Cerebellar cortex (tissue), 1 donor: ENCODE data around the gene MTG2.

Experiments
- DNase-seq: peaks from one replicate; pipeline ENCODE4 v3.0.0-alpha.2; 2015; ENCODE audit warnings: low spot score

Gene MTG2, protein sequence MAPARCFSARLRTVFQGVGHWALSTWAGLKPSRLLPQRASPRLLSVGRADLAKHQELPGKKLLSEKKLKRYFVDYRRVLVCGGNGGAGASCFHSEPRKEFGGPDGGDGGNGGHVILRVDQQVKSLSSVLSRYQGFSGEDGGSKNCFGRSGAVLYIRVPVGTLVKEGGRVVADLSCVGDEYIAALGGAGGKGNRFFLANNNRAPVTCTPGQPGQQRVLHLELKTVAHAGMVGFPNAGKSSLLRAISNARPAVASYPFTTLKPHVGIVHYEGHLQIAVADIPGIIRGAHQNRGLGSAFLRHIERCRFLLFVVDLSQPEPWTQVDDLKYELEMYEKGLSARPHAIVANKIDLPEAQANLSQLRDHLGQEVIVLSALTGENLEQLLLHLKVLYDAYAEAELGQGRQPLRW

DNA sequence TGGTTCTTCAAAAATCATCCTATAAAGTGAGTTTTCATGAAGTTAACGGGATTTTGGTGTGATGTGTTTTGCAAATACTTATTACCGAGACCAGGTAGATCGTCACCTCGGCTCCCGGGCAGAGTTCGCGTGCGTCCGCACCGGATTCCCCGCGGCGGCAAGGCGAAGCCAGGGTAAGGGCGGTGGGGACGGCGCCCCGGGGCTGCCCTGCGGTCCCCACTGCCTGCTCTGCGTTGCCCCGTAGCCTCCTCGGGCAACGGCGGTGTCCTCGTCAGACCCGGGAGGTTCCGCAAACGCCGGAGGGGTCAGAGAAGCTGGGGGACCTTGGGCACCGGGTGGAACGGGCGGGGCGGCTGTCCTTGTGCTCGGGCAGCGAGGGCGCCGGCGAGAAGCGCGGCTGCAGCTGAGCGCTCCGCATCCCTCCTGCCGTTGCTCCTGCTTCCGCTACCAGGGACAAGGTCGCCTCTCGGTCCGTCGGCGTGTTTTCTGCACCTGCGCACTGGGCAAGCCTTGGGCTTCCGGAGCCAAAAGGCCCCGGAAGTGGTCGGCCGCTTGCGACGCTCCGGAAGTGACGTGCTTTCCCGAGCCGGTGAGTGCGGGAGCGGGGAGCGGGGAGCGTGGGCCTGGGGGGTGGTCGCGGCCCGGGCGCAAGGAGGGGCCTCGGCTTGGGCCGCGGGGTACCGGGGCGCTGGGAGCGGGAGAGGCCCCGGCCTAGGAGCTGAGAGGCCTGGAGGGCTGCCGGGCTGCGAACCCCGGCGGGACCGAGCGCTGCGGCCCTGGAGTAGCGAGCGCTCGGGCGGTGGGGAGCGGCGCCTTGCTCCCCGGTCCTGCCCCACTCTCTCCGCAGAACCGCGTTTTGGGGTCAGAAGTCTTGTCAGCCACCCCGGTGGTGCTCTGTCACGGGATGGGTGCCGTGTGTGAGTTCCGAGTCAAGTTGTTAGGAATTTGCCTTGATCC is at the start of gene MTG2:
TSS of gene MTG2 (plus strand) at position 560 of the 957 bp plus-strand sequence. CDS start 10,393 bp downstream, outside the sequence.
- DNase-seq = peak; percentile 96

DNA sequence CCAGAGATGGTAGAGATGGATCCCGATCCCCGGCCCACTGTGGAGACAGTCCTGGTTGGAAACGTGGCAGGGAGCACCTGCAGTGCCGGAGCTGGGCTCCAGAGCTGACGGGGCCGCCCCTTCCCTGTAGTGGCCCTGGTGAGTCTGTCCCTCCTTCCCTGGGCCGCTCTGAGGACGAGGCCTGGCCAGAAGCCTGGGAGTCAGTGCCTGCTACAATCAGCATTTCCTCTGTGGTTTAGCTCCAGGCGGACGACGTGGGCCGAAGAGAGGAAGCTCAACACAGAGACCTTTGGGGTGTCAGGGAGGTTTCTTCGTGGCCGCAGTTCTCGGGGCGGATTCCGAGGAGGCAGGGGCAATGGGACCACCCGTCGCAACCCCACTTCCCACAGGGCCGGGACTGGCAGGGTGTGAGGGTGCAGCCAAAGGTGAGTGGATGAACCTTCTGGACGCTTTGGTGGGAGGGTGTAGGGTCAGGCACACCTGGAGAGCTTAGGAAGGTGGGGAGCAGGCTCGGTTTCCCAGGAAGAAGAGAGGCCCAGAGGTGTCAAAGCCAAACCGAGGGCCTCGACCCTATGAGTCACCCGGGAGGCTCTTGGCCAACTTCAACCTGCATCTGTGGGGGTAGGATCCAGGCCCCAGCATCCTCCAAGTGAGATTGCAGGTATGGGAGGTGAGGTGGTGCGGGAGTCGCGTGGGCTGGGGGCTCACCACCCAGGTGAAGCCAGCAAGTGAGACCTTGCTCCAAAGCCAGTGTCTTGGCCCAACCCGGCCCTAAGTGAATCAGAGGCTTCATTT is 49.6 kb upstream of the MTG2 start:
- no peak for DNase-seq

DNA sequence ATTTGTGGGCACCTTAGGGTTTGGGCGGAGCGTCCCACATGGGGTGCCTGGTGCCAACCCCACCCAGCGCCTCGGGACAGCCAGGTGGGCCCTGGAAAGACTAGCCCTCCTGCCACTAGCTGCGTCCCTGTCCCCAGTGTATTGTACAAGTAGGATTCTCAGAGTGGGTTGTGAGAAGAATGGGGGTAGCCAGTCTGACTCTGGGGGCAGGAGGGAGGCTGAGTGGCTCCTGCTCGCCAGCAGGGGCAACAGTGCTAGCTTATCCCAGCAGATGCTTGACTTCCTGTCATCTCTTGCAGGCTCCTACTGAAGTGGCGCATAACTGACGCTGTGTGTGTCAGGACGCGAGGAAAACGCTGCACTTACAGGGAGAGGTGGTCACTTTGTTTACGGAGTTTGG is 49.0 kb upstream of the MTG2 start:
- DNase-seq = no peak

DNA sequence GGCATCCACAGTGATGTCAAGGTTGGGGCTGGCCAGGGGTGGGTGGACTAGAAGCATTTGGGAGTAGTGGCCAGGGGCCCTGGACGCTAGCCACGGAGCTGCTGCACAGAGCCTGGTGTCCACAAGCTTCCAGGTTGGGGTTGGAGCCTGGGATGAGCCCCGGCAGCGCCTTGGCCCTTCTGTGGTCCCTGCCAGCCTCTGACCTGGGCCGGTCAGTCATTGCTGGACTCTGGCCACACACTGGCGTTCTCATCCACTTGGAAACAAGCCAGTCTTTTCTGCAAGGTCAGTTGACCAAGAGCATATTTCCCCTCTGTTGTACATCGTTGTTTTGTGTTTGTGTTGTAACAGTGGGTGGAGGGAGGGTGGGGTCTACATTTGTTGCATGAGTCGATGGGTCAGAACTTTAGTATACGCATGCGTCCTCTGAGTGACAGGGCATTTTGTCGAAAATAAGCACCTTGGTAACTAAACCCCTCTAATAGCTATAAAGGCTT is 48.0 kb upstream of the MTG2 start:
- DNase-seq = no peak

DNA sequence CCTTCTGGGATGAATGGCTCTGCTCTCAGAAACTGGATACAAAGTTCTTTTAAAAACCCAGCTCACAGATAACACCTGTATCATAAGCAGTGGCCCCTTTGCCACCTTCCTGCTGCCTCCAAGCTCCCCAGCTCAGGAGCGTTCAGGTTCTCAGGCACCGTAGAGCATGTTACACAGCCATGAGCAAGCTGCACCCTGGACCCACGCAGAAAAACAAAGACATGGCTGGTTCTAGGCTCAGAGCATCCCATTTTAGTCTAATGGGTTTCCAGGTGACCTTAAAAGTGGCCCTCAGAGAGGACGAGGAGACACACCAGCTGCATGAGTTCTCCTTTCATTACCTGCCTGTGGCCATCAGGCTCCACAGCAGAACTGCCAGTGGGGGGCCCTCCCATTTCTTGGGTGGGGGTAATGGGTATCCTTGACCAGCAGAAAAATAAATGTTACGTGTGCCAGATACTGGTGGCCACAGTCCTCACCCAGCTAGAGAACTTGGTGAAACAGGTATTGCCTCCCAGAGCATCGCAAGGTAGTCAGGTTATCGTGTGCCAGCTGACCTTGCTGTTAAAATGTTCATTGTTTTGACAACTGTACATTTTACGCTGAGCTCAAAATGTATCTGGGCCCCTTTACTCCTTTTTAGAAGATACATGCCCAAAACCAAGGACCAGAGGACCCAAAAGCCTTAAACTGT is 47.1 kb upstream of the MTG2 start:
- DNase-seq = no peak

DNA sequence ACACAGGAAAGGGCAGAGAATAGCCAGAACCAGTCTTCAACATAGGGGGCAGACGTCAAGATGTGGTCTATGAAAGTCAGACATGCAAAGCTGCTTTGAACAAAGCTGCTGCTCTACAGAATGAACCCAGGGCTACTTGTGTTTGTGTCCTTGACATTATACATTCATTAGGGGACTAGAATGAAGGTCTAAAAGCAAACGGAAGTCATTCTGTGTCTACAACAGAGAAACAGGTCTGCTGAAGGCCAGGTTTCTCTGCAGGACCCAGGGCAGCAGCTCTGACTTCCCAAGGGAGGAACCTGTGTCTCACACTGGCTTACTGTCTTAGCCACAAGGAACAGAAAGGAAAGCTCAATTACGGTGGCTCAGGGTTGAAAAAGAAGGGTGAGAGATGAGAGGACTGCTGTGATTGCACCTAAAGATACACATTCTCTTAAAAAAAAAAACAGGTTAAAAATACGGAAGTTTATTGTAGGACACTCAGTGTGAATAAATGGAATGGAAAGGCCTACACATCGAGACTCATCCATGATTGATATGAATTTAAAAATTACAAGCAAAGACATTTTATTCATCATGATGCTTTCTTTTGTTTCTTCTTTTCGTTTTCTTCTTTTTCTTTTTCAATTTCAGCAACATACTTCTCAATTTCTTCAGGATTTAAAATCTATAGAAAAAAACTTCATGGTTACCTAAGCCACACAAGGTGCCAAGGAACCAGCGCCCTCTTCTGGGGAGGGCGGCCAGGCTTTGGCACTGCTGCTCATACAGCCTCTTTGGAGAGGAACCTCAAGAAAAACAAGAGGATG is 46.3 kb upstream of the MTG2 start:
- peak; percentile 81 for DNase-seq

DNA sequence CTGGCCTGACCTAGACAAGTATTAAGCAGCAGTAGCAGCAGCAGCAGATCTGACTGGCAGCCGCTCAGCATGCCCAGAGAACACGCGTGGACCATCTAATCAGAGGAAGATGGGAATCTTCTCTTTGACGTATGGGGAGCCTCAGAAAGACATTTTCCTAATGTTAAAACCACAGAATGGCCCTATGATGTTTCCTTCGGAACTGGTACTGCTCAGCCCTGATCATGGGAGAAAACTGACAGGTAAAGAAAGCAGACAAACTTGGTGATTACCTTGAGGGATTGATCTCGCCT is 45.8 kb upstream of the MTG2 start:
- DNase-seq = no peak

DNA sequence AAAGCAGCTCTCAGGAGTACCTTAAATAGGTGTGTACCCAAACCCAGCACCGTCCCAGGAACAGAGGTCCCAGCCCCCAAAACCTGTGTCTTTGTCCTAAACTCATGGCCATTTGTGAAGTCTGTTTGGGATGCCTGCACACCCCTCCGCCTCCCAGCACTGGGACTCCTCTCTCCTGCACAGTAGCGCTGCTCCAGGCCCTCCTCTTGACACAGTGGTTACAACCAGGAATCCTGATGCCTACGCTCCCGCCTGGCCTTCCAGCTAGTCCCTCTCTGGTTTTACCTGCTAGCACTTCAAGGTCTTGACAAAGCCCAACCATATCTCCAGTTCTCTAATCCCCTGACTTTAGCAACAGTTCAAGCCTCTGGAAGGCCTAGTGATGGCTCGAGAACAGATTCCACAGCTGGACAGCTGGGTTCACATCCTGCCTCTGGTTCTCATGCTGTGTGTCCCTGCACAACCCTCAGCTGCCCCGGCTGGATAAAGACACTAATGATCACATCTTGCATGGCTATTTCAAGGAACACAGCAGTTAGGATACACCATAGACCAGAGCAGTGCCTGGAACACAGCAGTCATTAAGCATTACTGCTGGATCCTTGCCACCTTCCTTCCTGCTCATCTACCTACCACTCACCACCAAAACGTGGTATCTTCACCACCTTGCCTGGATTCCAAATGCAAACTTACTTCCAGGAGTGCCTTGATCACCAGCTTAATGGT is 45.2 kb upstream of the MTG2 start:
- DNase-seq = no peak

DNA sequence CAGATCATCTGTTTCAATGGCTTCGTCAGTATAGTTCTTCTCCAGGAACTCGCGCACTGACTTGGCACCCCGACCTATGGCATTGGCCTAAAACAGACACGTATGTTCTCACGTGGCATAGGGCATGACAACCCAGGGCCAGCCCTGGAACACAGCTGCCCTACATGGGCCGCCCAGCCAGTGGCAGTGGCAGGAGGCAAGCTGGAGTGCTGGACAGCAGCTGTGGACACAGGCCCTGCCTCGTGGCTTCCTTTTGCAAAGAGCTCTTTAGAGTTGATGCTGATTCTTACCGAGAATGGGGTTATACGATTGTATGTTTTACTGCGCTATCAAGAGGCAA is 44.7 kb upstream of the MTG2 start:
- no peak for DNase-seq

DNA sequence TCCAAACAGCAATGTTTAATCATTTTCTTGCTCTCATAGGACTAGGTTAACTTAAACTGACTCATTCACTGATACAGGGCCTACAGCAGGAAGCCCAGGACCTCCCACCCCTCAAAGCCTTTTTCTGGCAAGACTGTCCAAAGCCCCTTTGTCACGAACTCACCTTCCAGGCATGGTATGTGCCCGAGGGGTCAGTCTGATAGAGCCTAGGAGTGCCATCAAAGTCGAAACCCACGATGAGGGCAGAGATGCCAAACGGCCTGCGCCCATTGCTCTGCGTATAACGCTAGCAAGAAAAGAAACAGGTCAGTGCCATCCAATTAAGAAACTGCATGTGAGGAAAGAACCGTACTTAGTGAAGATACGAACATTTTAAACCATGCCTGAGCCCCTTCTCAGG is 43.9 kb upstream of the MTG2 start:
- no peak for DNase-seq

DNA sequence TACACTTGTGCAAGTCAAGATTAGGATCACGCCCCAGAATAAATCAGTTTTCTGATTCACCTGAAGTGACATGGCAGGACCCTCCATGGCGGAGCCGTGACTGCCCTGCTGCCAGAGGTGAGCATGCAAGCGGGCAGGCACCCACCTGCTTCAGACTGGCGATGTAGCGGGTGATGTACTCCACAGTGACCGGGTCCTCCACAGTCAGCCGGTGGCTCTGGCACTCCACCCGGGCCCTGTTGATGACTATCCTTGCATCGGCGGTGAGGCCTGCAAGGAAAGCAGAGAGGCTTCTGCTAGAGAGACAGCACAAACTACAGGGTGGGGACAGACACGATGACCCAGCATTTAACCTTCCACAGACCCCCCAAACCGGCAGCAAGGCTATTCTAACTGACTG is 43.2 kb upstream of the MTG2 start:
- no peak for DNase-seq

DNA sequence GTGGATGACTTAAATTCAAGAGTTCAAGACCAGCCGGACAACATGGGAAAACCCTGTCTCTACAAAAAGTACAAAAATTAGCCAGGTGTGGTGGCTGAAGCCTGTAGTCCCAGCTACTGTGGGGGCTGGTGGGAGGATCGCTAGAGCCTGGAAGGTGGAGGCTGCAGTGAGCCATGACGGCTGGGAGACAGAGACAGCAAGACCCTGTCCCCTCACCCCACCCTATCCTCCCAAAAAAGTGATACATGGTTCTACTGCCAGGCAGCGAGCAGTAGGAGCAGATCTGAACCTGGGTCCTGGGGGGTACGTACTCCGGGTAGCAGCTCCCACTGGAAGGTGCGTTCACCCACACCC is 41.8 kb upstream of the MTG2 start:
- DNase-seq = no peak

DNA sequence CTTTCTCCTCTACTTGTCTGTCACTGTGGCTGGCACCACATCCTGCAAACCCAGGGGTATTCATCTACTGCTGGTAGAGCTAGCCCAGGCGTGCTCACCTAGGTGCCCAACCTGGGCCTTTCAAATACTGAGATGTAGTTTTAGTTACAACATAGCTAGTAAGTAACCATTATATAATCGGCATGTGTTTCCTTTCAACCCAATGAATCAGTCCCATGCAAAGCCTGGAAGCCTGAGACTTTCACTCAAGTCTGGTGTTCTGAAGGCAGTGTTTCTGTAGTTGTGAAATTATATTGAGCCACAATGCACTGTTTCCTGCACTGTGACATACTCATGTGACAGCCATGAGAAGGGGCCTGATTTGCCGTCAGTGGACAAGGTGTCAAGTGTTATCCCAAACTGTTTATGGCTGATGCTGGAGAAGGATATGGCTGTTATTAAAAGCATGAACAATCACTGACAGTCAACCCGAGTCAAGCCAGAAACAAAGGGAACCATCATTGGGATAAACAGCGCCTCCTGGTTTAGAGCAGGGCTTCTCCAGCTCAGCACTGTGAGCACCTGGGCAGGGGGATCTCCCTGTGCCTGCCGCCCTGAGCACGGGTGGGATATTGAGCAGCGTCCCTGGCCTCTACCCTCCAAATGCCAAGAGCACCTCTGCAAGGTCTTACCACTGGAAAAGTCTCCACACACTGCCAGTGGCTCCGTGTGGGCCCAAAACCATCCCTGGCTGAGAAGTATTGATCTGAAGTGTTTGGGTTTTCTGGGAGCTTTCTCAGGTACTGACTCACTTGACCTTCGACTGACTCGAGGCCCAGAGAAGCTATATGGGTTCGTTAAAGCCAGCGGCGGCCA is 41.2 kb upstream of the MTG2 start:
- no peak for DNase-seq

DNA sequence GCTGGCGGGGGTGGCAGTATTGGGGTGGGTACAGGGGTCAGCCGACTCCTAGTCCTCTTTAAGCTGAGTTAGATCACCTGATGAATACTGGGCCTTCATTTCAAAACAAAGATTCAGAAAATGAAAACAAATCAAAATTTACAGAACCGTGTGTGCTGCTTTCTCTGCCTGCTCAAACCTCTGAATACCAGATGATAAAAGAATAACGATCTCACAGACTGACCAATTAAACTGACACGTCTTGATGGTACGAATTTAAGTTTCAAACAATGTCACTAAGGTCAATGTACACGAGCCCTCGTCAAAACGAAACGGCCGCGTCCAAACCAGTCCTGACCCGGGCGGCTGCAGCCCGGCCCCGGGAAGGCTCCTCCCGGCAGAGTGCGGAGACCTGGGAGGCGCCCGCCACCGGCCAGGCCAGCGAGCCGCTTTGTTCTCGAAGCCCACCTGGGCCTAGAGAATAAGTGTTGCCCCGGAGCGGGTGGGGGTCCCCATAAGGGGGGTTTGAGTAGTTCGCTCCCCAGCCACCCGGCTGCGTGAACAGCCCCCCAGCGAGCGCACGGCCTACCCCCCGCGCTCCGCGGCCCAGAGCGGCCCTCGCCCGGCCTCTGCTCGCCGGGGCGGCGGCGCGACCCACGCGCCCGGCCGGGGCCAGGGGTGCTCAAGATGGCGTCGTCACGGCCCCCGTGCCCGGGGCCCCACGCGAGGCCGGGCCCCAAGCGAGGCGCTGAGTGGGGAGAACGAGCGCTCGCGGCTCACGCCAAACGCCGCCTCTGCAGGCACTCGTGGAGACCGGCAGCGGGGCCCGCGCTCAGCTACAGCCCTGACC is 40.4 kb upstream of the MTG2 start:
- no peak for DNase-seq

DNA sequence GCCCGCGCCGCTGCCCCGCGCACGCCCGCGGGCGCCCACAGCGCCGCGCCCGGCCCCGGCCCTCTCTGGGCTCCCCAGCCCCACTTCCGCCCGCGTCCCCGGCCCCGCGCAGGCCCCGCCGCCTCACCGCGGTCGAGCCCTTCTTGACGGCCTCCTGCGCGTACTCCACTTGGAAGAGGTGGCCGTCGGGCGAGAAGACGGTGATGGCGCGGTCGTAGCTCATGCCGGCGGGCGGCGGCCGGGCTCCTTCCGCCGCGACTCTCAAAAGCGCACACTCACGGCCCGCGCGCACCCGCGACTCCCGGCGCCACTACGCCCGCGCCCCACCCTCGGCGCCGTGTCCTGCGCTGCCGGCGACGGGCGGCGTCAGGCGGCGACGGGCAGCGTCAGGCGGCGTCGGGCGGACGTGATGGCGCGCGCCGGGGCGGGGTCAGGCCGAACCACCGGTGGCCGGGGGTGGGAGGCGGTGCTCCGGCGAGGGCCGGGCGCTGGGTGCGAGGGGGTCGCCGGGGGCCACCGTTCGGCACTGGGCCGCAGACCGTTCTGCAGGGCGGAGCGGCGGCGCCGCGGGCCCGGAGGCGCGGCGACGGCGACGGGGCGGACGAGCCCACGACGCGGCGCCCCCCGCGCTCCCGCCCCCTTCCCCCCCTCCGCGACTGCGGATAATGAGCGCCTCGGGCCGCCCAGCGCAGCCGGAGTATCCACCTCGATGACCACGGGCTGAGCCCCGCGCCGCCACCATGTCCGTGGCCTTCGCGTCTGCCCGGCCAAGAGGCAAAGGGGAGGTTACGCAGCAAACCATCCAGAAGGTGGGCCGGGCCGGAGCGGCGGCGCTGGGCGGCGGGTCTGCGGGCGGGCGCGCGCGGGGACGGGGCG is 39.5 kb upstream of the MTG2 start, which contains the start of the genes PSMA7 and SS18L1:
TSS of gene PSMA7 (minus strand) at position 314 of the 876 bp plus-strand sequence. CDS start at position 223, 91 bp downstream.
TSS of gene SS18L1 (plus strand) at position 689 of the 876 bp plus-strand sequence. CDS start at position 741, 52 bp downstream.
- DNase-seq = peak; percentile 82

DNA sequence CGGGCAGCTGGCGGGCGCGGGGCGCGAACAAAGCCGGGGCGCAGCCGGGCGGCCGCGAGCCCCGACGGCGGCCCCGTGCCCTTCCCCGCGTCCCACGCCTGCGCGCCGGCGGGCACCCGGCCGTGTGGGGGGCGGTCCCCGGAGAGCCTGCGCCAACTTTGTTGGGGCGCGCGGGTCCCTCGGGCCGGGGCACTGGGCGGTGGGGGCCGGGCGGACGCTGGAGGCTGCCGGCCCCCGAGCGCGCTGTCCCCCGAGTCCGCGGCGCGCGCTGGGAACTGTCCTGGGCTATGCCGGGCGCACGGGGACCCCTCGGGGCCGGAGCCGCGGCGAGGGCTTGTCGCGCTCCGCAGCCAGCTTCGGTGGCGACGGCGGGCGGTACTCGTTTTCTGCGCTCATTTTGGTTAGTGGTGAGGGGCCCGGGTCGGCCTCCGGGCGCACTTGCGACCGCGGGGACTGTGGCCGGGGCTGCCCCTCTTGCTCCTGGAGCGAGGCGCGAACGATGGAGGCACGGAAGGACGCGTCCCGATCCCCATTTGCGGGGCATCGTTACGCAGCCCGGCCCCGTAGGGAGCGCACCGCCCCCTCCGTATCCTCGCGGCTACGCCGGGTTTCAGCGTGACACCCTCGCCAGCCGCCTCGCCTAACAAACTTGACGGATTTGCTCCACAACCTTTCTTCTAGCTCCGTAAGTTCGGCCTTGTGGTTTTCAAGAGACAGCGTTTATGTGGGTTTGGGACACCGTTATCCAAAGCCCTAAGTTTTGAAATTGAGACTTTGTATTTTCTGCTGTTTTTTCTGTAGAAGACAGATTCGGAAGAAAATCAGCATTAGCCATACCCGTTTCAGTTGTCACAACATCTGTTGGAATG is 38.6 kb upstream of the MTG2 start:
- DNase-seq = peak; percentile 42
